Measurements from ENCODE around the gene KDM4D. TPM values are rescaled to one million over a fixed set of nuclear protein-coding genes. Genes with fewer than 3 reads are reported as not detected.
"Not testable (repeated sequence)": the region's sequence is repeated elsewhere in the genome, so short reads cannot be mapped to it uniquely, and the experiment has no call there.

The KDM4D gene
- 0.39 and 0.51 TPM in 2 replicates for total RNA-seq

GRCh38 chr11:94973099-94973968 lies at the start of gene KDM4D, which contains the start of gene CWC15:
Gene KDM4D (plus strand): TSS chr11:94973709. CDS start chr11:94997373, 23,664 bp downstream.
Gene CWC15 (minus strand): TSS chr11:94973556. CDS start chr11:94972185, 1,371 bp downstream.
- DNase-seq (ENCODE audit: low read depth in 2 of 2) = peak; percentile 83 to 94

- no peak for DNase-seq (ENCODE audit: low read depth in 2 of 2)
Observed at GRCh38 chr11:94924171-94924572, 49.3 kb upstream of the KDM4D start.

GRCh38 chr11:94924612-94925011 lies 48.9 kb upstream of the KDM4D start:
- DNase-seq (ENCODE audit: low read depth in 2 of 2) = no peak

GRCh38 chr11:94925422-94926270 lies 47.9 kb upstream of the KDM4D start:
- peak in 1 of 2 donors; percentile 9 for DNase-seq (ENCODE audit: low read depth in 2 of 2)

GRCh38 chr11:94926271-94926625 lies 47.3 kb upstream of the KDM4D start:
- no peak for DNase-seq (ENCODE audit: low read depth in 2 of 2)

GRCh38 chr11:94926698-94927237 lies 46.7 kb upstream of the KDM4D start:
- peak in 1 of 2 donors; percentile 91 for DNase-seq (ENCODE audit: low read depth in 2 of 2)

GRCh38 chr11:94928117-94928990 lies 45.2 kb upstream of the KDM4D start:
- DNase-seq (ENCODE audit: low read depth in 2 of 2) = peak in 1 of 2 donors; percentile 38

GRCh38 chr11:94932072-94932471 lies 41.4 kb upstream of the KDM4D start:
- not testable (repeated sequence) for DNase-seq (ENCODE audit: low read depth in 2 of 2)

GRCh38 chr11:94932503-94932902 lies 41.0 kb upstream of the KDM4D start:
- no peak for DNase-seq (ENCODE audit: low read depth in 2 of 2)

- DNase-seq (ENCODE audit: low read depth in 2 of 2) = peak; percentile 21 to 86
Observed at GRCh38 chr11:94933223-94934130, 40.0 kb upstream of the KDM4D start.

GRCh38 chr11:94934362-94934761 lies 39.1 kb upstream of the KDM4D start:
- DNase-seq (ENCODE audit: low read depth in 2 of 2) = peak in 1 of 2 donors; percentile 56

GRCh38 chr11:94934846-94935245 lies 38.7 kb upstream of the KDM4D start:
- DNase-seq (ENCODE audit: low read depth in 2 of 2) = peak in 1 of 2 donors; percentile 49

- peak; percentile 56 to 94 for DNase-seq (ENCODE audit: low read depth in 2 of 2)
Observed at GRCh38 chr11:94938095-94939055, 35.1 kb upstream of the KDM4D start.

- DNase-seq (ENCODE audit: low read depth in 2 of 2) = no peak
Observed at GRCh38 chr11:94939346-94939745, 34.2 kb upstream of the KDM4D start.

GRCh38 chr11:94941131-94941530 lies 32.4 kb upstream of the KDM4D start:
- DNase-seq (ENCODE audit: low read depth in 2 of 2) = no peak

GRCh38 chr11:94946812-94947211 lies 26.7 kb upstream of the KDM4D start:
- no peak for DNase-seq (ENCODE audit: low read depth in 2 of 2)

GRCh38 chr11:94948070-94948617 lies 25.4 kb upstream of the KDM4D start:
- DNase-seq (ENCODE audit: low read depth in 2 of 2) = no peak

GRCh38 chr11:94954753-94955152 lies 18.8 kb upstream of the KDM4D start:
- no peak for DNase-seq (ENCODE audit: low read depth in 2 of 2)

All from dermis microvascular lymphatic vessel endothelial cell (primary cell).